Lower lobe of right lung (tissue), 2 donors: Measurements from ENCODE around the gene CHST14. TPM values are rescaled to one million over a fixed set of nuclear protein-coding genes. Genes with fewer than 3 reads are reported as not detected.
A peak's percentile ranks its signal among the peaks of the same experiment; 100 is the strongest.

Experiments
- ATAC-seq, 2 donors: fragments of 200-7000 bp; cut with Tn5 transposase; one replicate each; pipeline ENCODE4 v1.9.1; 2020 to 2022; ENCODE audit warnings: mild to moderate bottlenecking in 2 of 2, moderate library complexity in 2 of 2
- DNase-seq: peaks from one replicate; pipeline ENCODE4 v3.0.0-alpha.2; 2020
- H3K27ac ChIP-seq: fragments of 200-600 bp; one replicate; pipeline ENCODE4 v1.8.0; 2022
- H3K27me3 ChIP-seq: fragments of 200-600 bp; one replicate; pipeline ENCODE4 v1.8.0; 2022; ENCODE audit warnings: low read depth
- H3K36me3 ChIP-seq: fragments of 200-600 bp; one replicate; pipeline ENCODE4 v1.8.0; 2022; ENCODE audit warnings: mild to moderate bottlenecking
- H3K4me1 ChIP-seq: fragments of 200-600 bp; one replicate; pipeline ENCODE4 v1.8.0; 2022
- H3K4me3 ChIP-seq: fragments of 200-600 bp; one replicate; pipeline ENCODE4 v1.8.0; 2022; ENCODE audit warnings: mild to moderate bottlenecking
- H3K9me3 ChIP-seq: fragments of 200-600 bp; one replicate; pipeline ENCODE4 v1.8.0; 2022
- intact Hi-C: fragments of 100-400 bp; cut with DNase I; formaldehyde crosslinking; loops from one replicate; pipeline ENCODE4 v1.11.0; 2022
- total RNA-seq: library from RNA; stranded (reverse); fragmentation: NEBNext Ultra II Directional; extraction: Animal tissue kit (Norgen Biotek cat#: 25700); gene quantifications from one replicate; pipeline ENCODE4 v1.2.1, GENCODE V29; 2021
- TF ChIP-seq, protein P1 (sequence below): fragments of 200-600 bp; IDR thresholded peaks from one replicate; pipeline ENCODE4 v1.8.0; 2022; ENCODE audit warnings: antibody characterized with exemption, mild to moderate bottlenecking
- donor health status: DM: no; HTN: yes; CAD: no; lungs with severe emphysema.

Gene CHST14
- total RNA-seq, 1 donor from 2014 or later = 15.9 TPM

DNA sequence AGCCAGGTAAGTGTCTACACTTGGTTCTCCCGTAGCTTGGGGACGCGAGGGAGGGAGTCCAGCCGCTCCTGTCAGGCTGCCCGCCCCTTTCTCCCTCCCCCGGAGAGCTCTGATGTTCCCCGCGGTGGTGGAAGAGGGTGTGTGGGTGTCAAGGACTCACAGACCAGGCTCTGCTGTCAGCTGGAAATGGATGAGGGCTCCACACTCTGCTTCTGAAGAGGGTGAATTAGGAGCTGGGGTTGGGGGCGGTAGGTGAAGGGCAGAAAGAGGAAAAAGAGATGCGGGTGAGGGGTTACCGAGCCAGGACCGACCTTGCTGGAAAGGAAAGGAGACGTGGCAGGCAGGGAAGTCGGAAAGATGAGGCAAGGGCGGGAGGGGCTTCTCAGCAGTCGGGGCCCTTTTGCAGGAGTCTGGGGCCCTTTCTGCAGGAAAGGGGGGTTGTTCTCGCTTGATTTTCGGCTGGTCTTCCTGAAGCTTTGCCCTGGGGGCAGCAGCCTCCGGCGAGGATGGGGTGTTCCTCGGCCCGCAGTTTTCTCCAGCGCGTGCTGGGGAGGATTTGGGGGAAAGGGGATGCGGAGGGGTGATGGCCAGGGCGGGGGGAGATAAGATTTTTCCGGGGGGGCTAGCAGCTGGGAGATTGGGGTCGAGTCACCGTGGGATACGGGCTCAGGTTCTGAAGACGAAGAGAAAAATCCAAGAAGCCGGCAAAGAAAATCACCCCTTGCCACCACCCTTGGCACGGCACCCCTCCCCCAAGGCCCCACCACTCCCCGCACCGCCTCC lies 30.6 kb upstream of the CHST14 start:
- peaks cover 65% of the 10 kb centered on the region for H3K4me1 ChIP-seq
- H3K27ac ChIP-seq = no peak overlapping the region
- no peaks in the 10 kb centered on the region for H3K9me3 ChIP-seq
- DNase-seq (peak; percentile 67), ATAC-seq (peak; percentile 31 to 59)
- intact Hi-C loops = no loop called here
- H3K4me3 ChIP-seq = peak overlapping the region; percentile 76
- H3K36me3 ChIP-seq = no peaks in the 10 kb centered on the region
- H3K27me3 ChIP-seq = peaks cover 33% of the 10 kb centered on the region
- TF ChIP-seq, protein P1, sequence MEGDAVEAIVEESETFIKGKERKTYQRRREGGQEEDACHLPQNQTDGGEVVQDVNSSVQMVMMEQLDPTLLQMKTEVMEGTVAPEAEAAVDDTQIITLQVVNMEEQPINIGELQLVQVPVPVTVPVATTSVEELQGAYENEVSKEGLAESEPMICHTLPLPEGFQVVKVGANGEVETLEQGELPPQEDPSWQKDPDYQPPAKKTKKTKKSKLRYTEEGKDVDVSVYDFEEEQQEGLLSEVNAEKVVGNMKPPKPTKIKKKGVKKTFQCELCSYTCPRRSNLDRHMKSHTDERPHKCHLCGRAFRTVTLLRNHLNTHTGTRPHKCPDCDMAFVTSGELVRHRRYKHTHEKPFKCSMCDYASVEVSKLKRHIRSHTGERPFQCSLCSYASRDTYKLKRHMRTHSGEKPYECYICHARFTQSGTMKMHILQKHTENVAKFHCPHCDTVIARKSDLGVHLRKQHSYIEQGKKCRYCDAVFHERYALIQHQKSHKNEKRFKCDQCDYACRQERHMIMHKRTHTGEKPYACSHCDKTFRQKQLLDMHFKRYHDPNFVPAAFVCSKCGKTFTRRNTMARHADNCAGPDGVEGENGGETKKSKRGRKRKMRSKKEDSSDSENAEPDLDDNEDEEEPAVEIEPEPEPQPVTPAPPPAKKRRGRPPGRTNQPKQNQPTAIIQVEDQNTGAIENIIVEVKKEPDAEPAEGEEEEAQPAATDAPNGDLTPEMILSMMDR = peak; percentile 12

DNA sequence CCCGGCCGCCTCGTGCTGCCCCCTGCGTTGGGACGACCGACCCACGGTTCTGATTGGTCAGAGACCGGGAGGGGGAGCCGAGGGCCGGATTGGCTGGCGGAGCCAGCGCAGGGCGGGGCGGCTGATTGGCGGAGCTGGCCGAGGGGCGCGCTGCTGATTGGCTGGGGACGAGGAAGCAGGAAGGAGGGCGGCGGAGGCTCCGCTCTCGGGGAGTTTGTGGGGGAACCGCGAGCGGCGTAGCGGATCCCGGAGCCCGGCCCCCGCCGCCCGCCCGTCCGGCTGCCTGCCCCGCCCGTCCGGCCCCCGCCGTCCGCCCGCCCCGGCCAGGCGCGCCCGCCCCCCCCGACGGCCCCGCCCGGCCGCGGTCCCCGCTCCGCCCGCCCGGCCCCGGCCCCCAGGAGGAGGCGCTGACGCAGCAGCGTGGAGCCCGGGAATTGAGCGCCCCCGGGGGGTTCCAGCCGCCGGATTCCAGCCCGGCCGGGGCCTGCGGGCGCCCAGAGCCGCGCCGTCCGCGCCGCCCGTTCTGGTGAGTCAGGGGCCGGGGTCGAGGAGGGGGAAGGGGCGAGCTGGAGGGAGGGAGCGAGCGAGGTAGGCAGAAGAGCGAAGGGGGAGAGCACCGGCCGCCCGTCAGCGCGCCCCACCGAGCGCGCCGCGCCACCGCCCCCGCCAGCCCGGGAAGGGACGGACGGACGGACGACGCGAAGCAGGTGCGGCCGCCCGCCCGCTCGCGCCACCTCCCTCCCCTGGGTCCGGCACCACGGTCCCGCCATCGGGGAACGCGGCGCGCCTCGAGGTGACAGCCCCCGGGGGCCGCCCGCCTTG lies 29.8 kb upstream of the CHST14 start, which contains the start of gene BAHD1:
Gene BAHD1, plus strand, starts transcription at position 211 of the 822 bp plus-strand sequence. CDS start 17,512 bp downstream, outside the sequence.
- intact Hi-C loops = no loop called here
- H3K27ac ChIP-seq = peak within 1 kb of the TSS; percentile 75

DNA sequence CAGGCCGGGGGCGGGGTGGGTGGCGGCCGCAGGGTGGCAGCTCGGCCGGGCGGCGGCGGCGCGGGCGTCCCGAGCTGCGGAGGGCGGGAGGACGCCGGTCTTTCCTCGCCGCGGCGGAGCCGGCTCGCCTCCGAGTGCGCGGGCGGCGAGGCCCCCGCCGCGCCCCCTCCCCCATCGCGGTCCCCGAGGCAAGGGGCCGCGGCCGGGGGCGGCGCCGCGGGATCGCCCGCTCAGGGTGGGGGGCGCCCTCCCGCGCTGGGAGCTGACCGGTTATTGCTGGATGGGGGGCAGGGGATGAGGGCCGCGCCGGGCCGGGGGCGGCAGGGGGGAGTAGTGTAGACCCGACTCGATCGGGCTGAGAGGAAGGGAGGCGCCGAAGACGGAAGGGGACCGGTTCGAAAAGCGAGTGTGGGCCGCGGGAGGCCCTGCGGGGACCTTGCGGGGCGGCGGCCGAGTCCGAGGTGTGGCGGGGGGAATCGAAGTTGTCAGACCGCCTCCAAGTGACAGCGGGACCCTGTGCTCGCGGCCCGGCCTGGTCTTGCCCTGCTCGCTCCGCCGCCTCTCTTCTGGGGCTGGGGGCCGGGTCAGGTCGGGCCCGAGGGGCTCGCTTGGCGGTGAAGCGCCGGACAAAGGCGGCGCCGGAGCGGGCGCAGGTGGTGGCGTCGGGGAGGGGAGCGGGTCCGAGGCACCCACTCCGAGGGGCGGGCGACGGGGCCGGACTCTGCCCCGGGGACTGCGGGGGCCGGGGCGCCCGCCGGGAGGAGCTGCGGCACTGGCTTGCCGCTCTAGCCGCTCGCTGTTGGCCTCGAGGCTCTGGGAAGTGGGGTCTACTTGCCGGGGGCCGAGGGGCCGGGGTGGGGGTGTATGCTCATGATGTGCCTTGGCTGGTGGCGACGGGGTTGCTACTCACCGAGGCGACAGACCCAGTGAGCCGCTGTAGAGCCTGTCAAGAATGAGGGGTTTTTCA lies 28.9 kb upstream of the CHST14 start:
- intact Hi-C loops = no loop called here
- peak; percentile 1 to 5 for ATAC-seq
- TF ChIP-seq, protein P1 = no peak
- H3K9me3 ChIP-seq = no peaks in the 10 kb centered on the region
- H3K4me3 ChIP-seq = peak overlapping the region; percentile 76
- DNase-seq = no peak
- H3K27ac ChIP-seq = peak overlapping the region; percentile 60
- peaks cover 63% of the 10 kb centered on the region for H3K4me1 ChIP-seq
- peaks cover 16% of the 10 kb centered on the region for H3K27me3 ChIP-seq
- H3K36me3 ChIP-seq = no peaks in the 10 kb centered on the region

More for the DNA sequence above, 29.8 kb upstream of the CHST14 start, which contains the start of gene BAHD1:
- H3K9me3 ChIP-seq = no peaks in the 10 kb centered on the region
- ATAC-seq (peak; percentile 92), DNase-seq (peak; percentile 98)
- TF ChIP-seq, protein P1 = no peak
- H3K27me3 ChIP-seq = peaks cover 25% of the 10 kb centered on the region
- peaks cover 67% of the 10 kb centered on the region for H3K4me1 ChIP-seq
- no peaks in the 10 kb centered on the region for H3K36me3 ChIP-seq
- peak within 1 kb of the TSS; percentile 76 for H3K4me3 ChIP-seq

DNA sequence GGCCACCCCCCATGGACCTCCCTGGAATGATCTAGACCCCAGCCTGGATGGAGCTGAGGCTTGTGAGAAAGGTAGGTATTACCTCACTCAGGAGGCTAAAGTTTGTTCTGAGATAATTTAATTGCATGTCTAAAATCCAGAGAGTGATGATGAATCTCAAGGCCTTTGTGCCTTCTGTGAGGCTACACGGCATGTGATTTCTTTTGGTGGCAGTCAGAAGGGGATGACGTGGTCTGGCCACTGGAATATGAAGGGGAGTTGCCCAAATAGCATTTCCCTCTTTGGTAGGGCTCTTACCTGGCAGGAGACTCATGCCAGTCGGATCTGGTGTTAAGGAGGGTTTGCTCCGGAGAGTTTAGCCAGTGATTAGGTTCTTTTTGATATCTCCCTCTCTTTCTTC lies 27.5 kb upstream of the CHST14 start:
- H3K27ac ChIP-seq = no peak overlapping the region

More for the DNA sequence above, 27.5 kb upstream of the CHST14 start:
- TF ChIP-seq, protein P1 = no peak
- intact Hi-C loops = no loop called here
- Histone ChIP-seq H3K9me3 (no peaks in the 10 kb centered on the region), H3K4me3 (no peak overlapping the region), H3K36me3 (no peaks in the 10 kb centered on the region), H3K4me1 (peaks cover 52% of the 10 kb centered on the region), H3K27me3 (peaks cover 2% of the 10 kb centered on the region)
- DNase-seq = no peak
- ATAC-seq = no peak
